LNCaP clone FGC (cell line): ENCODE measurements around the gene EHD4.

Source experiments
- DNase-seq: peaks from one replicate; pipeline ENCODE4 v3.0.0-alpha.2; 2011; ENCODE audit warnings: low read depth
- H3K4me3 ChIP-seq: 2 replicates; pipeline ENCODE4 v1.5.1; 2011; ENCODE audit warnings: mild to moderate bottlenecking, low read depth, low read length, control low read depth
- CTCF ChIP-seq: IDR thresholded peaks from 2 replicates; pipeline ENCODE4 v1.5.1; 2012; ENCODE audit warnings: mild to moderate bottlenecking; ENCODE audit not compliant: control insufficient read depth, insufficient read depth; ENCODE audit errors: extremely low read depth

The EHD4 gene

GRCh38 chr15:41971895-41972252 lies 483 bp downstream of the EHD4 start:
- H3K4me3 ChIP-seq, result peak overlapping the region; percentile 77
- DNase-seq, result no peak
- TF ChIP-seq CTCF, result no peak

- peak overlapping the region; percentile 77 for H3K4me3 ChIP-seq
- no peak for TF ChIP-seq CTCF
- DNase-seq, result no peak
Observed at GRCh38 chr15:41971089-41971894, 1.1 kb downstream of the EHD4 start.

- TF ChIP-seq CTCF, result no peak
- H3K4me3 ChIP-seq, result no peak overlapping the region
Observed at GRCh38 chr15:41970456-41970855, 1.9 kb downstream of the EHD4 start.

GRCh38 chr15:41969851-41970431 lies 2.4 kb downstream of the EHD4 start:
- no peak for TF ChIP-seq CTCF
- DNase-seq, result no peak
- H3K4me3 ChIP-seq, result no peak overlapping the region

More at GRCh38 chr15:41970456-41970855, 1.9 kb downstream of the EHD4 start:
- DNase-seq, result no peak

- no peak for DNase-seq
Observed at GRCh38 chr15:41968701-41969100, 3.7 kb downstream of the EHD4 start.

GRCh38 chr15:41967506-41968206 lies 4.7 kb downstream of the EHD4 start:
- no peak overlapping the region for H3K4me3 ChIP-seq
- no peak for TF ChIP-seq CTCF
- DNase-seq, result no peak

More at GRCh38 chr15:41968701-41969100, 3.7 kb downstream of the EHD4 start:
- no peak overlapping the region for H3K4me3 ChIP-seq
- TF ChIP-seq CTCF, result no peak
